H9 (cell line): ENCODE data around the gene FLRT2. TPM values are rescaled to one million over a fixed set of nuclear protein-coding genes. Genes with fewer than 3 reads are reported as not detected.

Experiments used
- DNase-seq: peaks from one replicate; pipeline ENCODE4 v3.0.0-alpha.2; 2017
- H2AFZ ChIP-seq: one replicate; pipeline ENCODE4 v1.6.1; 2013; ENCODE audit warnings: mild to moderate bottlenecking, low read length, control low read depth, moderate library complexity
- H2AK5ac ChIP-seq: 2 replicates; pipeline ENCODE4 v1.6.1; 2013; ENCODE audit warnings: low read length, control low read depth, mixed read lengths; ENCODE audit not compliant: insufficient read length
- H2BK120ac ChIP-seq: one replicate; pipeline ENCODE4 v1.6.1; 2013; ENCODE audit warnings: low read depth, mild to moderate bottlenecking, low read length, control low read depth, inconsistent platforms; ENCODE audit not compliant: poor library complexity, severe bottlenecking
- H2BK12ac ChIP-seq: 2 replicates; pipeline ENCODE4 v1.6.1; 2013; ENCODE audit warnings: low read length, control low read depth, mixed read lengths, low read depth; ENCODE audit not compliant: insufficient read length
- H2BK15ac ChIP-seq: 2 replicates; pipeline ENCODE4 v1.6.1; 2013; ENCODE audit warnings: low read depth, low read length, control low read depth
- H2BK20ac ChIP-seq: one replicate; pipeline ENCODE4 v1.6.1; 2013; ENCODE audit warnings: low read depth, mild to moderate bottlenecking, low read length, control low read depth, inconsistent platforms; ENCODE audit not compliant: poor library complexity, severe bottlenecking
- H2BK5ac ChIP-seq: 2 replicates; pipeline ENCODE4 v1.6.1; 2013; ENCODE audit warnings: low read length, control low read depth, mixed read lengths; ENCODE audit not compliant: insufficient read length
- H3K14ac ChIP-seq: 2 replicates; pipeline ENCODE4 v1.6.1; 2013; ENCODE audit warnings: low read length, control low read depth; ENCODE audit not compliant: insufficient read depth
- H3K18ac ChIP-seq: 2 replicates; pipeline ENCODE4 v1.6.1; 2013; ENCODE audit warnings: low read depth, mild to moderate bottlenecking, mixed read lengths, low read length, control low read depth; ENCODE audit not compliant: insufficient read length
- H3K23ac ChIP-seq: 2 replicates; pipeline ENCODE4 v1.6.1; 2013; ENCODE audit warnings: low read length, control low read depth, mixed read lengths, low read depth; ENCODE audit not compliant: insufficient read length
- H3K23me2 ChIP-seq: 2 replicates; pipeline ENCODE4 v1.6.1; 2013; ENCODE audit warnings: low read depth, mild to moderate bottlenecking, mixed read lengths, low read length, control low read depth; ENCODE audit not compliant: insufficient read length, poor library complexity, severe bottlenecking
- H3K27ac ChIP-seq: 2 replicates; pipeline ENCODE4 v1.5.1; 2013; ENCODE audit warnings: low read length, control low read depth, mixed read lengths, low read depth; ENCODE audit not compliant: insufficient read length
- H3K27me3 ChIP-seq: 2 replicates; pipeline ENCODE4 v1.6.1; 2013; ENCODE audit warnings: low read length, control low read depth, inconsistent platforms; ENCODE audit not compliant: insufficient read depth
- H3K4ac ChIP-seq: 2 replicates; pipeline ENCODE4 v1.6.1; 2013; ENCODE audit warnings: low read depth, mild to moderate bottlenecking, control low read depth, inconsistent platforms, low read length, moderate library complexity
- H3K4me1 ChIP-seq: 2 replicates; pipeline ENCODE4 v1.6.1; 2013; ENCODE audit warnings: low read length, control low read depth, inconsistent platforms; ENCODE audit not compliant: insufficient read depth
- H3K4me2 ChIP-seq: 2 replicates; pipeline ENCODE4 v1.6.1; 2013; ENCODE audit warnings: low read length, control low read depth, mixed read lengths; ENCODE audit not compliant: insufficient read length, insufficient read depth
- H3K56ac ChIP-seq: 2 replicates; pipeline ENCODE4 v1.6.1; 2013; ENCODE audit warnings: low read depth, mild to moderate bottlenecking, mixed read lengths, low read length, control low read depth; ENCODE audit not compliant: insufficient read length
- H3K79me1 ChIP-seq: 2 replicates; pipeline ENCODE4 v1.6.1; 2013; ENCODE audit warnings: low read depth, mild to moderate bottlenecking, moderate library complexity, low read length, control low read depth, inconsistent platforms; ENCODE audit not compliant: insufficient read depth, poor library complexity, severe bottlenecking
- H3K79me2 ChIP-seq: 2 replicates; pipeline ENCODE4 v1.6.1; 2013; ENCODE audit warnings: low read length, control low read depth, inconsistent platforms; ENCODE audit not compliant: insufficient read depth
- H3K9ac ChIP-seq: 2 replicates; pipeline ENCODE4 v1.6.1; 2013; ENCODE audit warnings: low read length, control low read depth, mixed read lengths; ENCODE audit not compliant: insufficient read length; ENCODE audit errors: extremely low read depth
- H3K9me3 ChIP-seq: one replicate; pipeline ENCODE4 v1.6.1; 2013; ENCODE audit warnings: low read depth, low read length, inconsistent platforms; ENCODE audit not compliant: control insufficient read depth
- H3T11ph ChIP-seq: one replicate; pipeline ENCODE4 v1.6.1; 2013; ENCODE audit warnings: mild to moderate bottlenecking, low read length, control low read depth, inconsistent platforms
- H4K20me1 ChIP-seq: one replicate; pipeline ENCODE4 v1.6.1; 2013; ENCODE audit not compliant: control insufficient read depth, insufficient read length, insufficient read depth
- H4K5ac ChIP-seq: 2 replicates; pipeline ENCODE4 v1.6.1; 2013; ENCODE audit warnings: low read depth, mild to moderate bottlenecking, mixed read lengths, low read length, control low read depth; ENCODE audit not compliant: insufficient read length
- H4K8ac ChIP-seq: replicated peaks from 2 replicates; pipeline ENCODE4 v1.6.1; 2013; ENCODE audit warnings: low read length, control low read depth, mixed read lengths, low read depth; ENCODE audit not compliant: insufficient read length
- H4K91ac ChIP-seq: 2 replicates; pipeline ENCODE4 v1.6.1; 2013; ENCODE audit warnings: low read depth, mild to moderate bottlenecking, moderate library complexity, mixed read lengths, low read length, control low read depth; ENCODE audit not compliant: insufficient read length
- H3K27ac Mint-ChIP-seq, 3 experiments: 2 replicates in 2 of 3; 3 replicates in 1 of 3; pipeline ENCODE4 v1.8.0; 2020 to 2021; ENCODE audit warnings: mixed read lengths in 3 of 3, mild to moderate bottlenecking in 1 of 3, moderate library complexity in 1 of 3
- H3K27me3 Mint-ChIP-seq: 2 replicates; pipeline ENCODE4 v1.8.0; 2021; ENCODE audit warnings: low read depth, mild to moderate bottlenecking, moderate library complexity, mixed read lengths
- H3K36me3 Mint-ChIP-seq, 3 experiments: 2 replicates in 2 of 3; 3 replicates in 1 of 3; pipeline ENCODE4 v1.8.0; 2020 to 2021; ENCODE audit warnings: low read depth in 3 of 3, mixed read lengths in 3 of 3; ENCODE audit not compliant: insufficient read depth in 1 of 3
- H3K4me1 Mint-ChIP-seq, 2 experiments: 2 replicates each; pipeline ENCODE4 v1.8.0; 2020; ENCODE audit warnings: mixed read lengths in 2 of 2
- H3K4me3 Mint-ChIP-seq, 2 experiments: 2 replicates in 1 of 2; 3 replicates in 1 of 2; pipeline ENCODE4 v1.8.0; 2020 to 2021; ENCODE audit warnings: mild to moderate bottlenecking in 2 of 2, mixed read lengths in 2 of 2, moderate library complexity in 1 of 2
- H3K9me3 Mint-ChIP-seq, 2 experiments: 2 replicates in 1 of 2; 3 replicates in 1 of 2; pipeline ENCODE4 v1.8.0; 2020; ENCODE audit warnings: mild to moderate bottlenecking in 2 of 2, mixed read lengths in 2 of 2, moderate library complexity in 1 of 2
- WGBS: extraction: QIAGEN DNeasy Blood & Tissue Kit; methylation state at CpG from one replicate; pipeline ENCODE4 v1.1.7; 2013; ENCODE audit warnings: missing lambda C conversion rate, low lambda C conversion rate, mixed read lengths; ENCODE audit not compliant: insufficient read length; ENCODE audit errors: extremely low coverage; 5-methylcytosine and 5-hydroxymethylcytosine counted together
- total RNA-seq: library from RNA; stranded (reverse); gene quantifications from 2 replicates; pipeline ENCODE4 v1.2.1, GENCODE V29; 2021
- TF ChIP-seq, protein P1 (sequence below): fragments of 200-600 bp; sonication (generic); conservative IDR thresholded peaks from 3 replicates; pipeline ENCODE4 v1.8.0; 2021; ENCODE audit warnings: antibody characterized with exemption, mild to moderate bottlenecking

FLRT2 gene
- total RNA-seq, 1 experiment from 2014 or later: 3.3 TPM

DNA sequence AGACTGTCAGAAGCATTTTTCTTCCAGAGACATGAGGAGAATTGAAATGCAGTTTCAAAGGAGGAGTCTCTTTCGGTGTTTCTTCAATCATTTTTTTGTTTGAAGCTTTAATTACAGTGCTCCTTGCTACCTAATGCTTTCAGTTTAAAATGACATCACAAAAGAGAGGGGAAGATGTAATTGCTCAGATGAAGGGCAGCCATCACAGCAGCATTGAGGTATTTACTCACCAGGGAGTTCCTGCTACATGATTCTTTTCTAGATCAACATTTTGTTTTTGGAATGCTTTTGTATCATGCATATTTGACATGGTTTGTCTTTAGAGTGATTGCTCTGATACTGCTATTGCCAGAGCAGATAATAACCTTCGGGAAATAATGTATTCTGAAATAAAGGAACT, 28.6 kb downstream of the FLRT2 start:
- Histone ChIP-seq H2BK12ac (no peak overlapping the region), H2AFZ (no peak overlapping the region), H4K8ac (no peak overlapping the region), H3K4ac (no peak overlapping the region), H4K20me1 (no peaks in the 10 kb centered on the region), H3K4me2 (no peak overlapping the region), H2BK15ac (no peak overlapping the region), H3K9ac (no peak overlapping the region), H4K5ac (no peak overlapping the region), H3K4me1 (no peaks in the 10 kb centered on the region), H3K27me3 (no peaks in the 10 kb centered on the region), H3K9me3 (no peaks in the 10 kb centered on the region), H2BK120ac (no peak overlapping the region), H3T11ph (no peak overlapping the region), H2BK5ac (no peak overlapping the region), H3K27ac (no peak overlapping the region), H3K14ac (no peak overlapping the region), H2BK20ac (no peak overlapping the region), H2AK5ac (no peak overlapping the region), H3K79me1 (no peaks in the 10 kb centered on the region), H3K23me2 (no peaks in the 10 kb centered on the region), H3K79me2 (no peaks in the 10 kb centered on the region), H4K91ac (no peak overlapping the region), H3K18ac (no peak overlapping the region), H3K56ac (no peak overlapping the region), H3K23ac (no peak overlapping the region)
- peaks cover 0 to 4% (median 4%) of the 10 kb centered on the region in 3 experiments; a peak in 1 of 7 replicates for H3K36me3 Mint-ChIP-seq
- no peak overlapping the region for H3K27ac Mint-ChIP-seq
- no peaks in the 10 kb centered on the region; a peak in 1 of 4 replicates for H3K4me1 Mint-ChIP-seq
- peaks cover 2% of the 10 kb centered on the region in 2 experiments; a peak in 2 of 5 replicates for H3K9me3 Mint-ChIP-seq
- no CpG with 5 or more reads among the region's 2 CpGs for WGBS
- no peak for DNase-seq
- H3K27me3 Mint-ChIP-seq: no peaks in the 10 kb centered on the region
- TF ChIP-seq, protein P1, sequence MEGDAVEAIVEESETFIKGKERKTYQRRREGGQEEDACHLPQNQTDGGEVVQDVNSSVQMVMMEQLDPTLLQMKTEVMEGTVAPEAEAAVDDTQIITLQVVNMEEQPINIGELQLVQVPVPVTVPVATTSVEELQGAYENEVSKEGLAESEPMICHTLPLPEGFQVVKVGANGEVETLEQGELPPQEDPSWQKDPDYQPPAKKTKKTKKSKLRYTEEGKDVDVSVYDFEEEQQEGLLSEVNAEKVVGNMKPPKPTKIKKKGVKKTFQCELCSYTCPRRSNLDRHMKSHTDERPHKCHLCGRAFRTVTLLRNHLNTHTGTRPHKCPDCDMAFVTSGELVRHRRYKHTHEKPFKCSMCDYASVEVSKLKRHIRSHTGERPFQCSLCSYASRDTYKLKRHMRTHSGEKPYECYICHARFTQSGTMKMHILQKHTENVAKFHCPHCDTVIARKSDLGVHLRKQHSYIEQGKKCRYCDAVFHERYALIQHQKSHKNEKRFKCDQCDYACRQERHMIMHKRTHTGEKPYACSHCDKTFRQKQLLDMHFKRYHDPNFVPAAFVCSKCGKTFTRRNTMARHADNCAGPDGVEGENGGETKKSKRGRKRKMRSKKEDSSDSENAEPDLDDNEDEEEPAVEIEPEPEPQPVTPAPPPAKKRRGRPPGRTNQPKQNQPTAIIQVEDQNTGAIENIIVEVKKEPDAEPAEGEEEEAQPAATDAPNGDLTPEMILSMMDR: no peak
- no peak overlapping the region for H3K4me3 Mint-ChIP-seq
